LNCaP clone FGC (cell line): ENCODE measurements around the gene ATP2B1.

ENCODE experiments used
- DNase-seq: peaks from one replicate; pipeline ENCODE4 v3.0.0-alpha.2; 2011; ENCODE audit warnings: low read depth
- H3K4me3 ChIP-seq: 2 replicates; pipeline ENCODE4 v1.5.1; 2011; ENCODE audit warnings: mild to moderate bottlenecking, low read depth, low read length, control low read depth
- TF ChIP-seq, protein P1 (sequence below): IDR thresholded peaks from 2 replicates; pipeline ENCODE4 v1.5.1; 2012; ENCODE audit warnings: mild to moderate bottlenecking; ENCODE audit not compliant: control insufficient read depth, insufficient read depth; ENCODE audit errors: extremely low read depth

Gene ATP2B1

DNA sequence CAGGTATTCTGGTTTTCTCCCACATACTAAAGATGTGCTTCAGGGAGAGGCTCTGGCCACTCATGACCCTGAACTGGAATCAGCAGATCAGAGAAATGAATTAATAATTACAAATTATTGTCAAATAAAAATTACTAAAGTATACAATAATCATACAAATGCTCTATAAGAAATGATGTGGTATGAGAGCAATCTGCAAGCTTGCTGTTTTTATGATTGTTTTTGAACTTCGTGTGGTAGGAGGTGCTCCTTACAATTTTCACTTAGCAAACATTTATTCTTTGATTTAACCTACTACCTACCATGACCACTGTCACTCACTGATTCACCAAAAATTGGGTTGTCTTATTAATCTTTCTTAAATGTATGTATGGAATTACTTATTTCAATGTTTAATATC is 16.2 kb downstream of the ATP2B1 start:
- no peak for DNase-seq
- TF ChIP-seq, protein P1, sequence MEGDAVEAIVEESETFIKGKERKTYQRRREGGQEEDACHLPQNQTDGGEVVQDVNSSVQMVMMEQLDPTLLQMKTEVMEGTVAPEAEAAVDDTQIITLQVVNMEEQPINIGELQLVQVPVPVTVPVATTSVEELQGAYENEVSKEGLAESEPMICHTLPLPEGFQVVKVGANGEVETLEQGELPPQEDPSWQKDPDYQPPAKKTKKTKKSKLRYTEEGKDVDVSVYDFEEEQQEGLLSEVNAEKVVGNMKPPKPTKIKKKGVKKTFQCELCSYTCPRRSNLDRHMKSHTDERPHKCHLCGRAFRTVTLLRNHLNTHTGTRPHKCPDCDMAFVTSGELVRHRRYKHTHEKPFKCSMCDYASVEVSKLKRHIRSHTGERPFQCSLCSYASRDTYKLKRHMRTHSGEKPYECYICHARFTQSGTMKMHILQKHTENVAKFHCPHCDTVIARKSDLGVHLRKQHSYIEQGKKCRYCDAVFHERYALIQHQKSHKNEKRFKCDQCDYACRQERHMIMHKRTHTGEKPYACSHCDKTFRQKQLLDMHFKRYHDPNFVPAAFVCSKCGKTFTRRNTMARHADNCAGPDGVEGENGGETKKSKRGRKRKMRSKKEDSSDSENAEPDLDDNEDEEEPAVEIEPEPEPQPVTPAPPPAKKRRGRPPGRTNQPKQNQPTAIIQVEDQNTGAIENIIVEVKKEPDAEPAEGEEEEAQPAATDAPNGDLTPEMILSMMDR, result no peak
- no peak overlapping the region for H3K4me3 ChIP-seq

DNA sequence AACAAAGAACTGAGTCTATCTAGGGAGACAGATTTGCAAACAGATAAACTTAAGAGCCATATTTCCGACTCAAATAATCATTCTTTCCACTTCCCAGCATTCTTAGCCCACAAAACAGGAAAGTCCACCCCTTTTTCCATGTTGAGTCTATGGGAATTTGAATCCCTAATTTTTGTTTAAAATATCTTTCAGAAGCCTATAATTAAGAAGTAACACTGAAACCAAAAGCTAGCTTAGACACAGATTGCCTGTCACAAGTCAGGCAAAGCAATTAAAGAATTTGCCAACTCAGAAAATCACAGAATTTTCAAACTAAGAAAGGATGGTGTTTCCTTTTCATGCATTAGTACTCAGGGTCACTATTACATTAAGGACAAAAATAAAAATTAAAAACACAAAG is 17.0 kb downstream of the ATP2B1 start:
- TF ChIP-seq, protein P1, result no peak
- DNase-seq, result no peak
- H3K4me3 ChIP-seq, result no peak overlapping the region

DNA sequence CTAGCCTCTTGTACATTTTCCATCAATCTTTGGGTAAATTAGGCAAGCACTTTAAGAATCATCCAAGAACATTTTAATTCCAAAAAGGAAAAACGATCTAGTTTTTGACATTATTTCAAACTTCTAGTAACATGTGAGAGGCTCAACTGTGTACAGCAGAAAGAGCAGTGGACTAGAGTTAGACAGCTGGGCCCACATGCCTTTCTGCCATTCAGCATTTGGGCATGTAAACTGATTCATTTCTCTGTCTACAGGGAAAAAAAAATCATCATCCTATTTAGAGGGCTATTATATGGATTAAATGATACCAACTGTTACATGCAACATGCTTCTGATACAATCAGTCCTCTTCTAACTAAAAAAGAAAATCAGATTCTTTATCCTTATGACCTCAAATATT is 17.7 kb downstream of the ATP2B1 start:
- TF ChIP-seq, protein P1, result no peak
- DNase-seq, result no peak
- no peak overlapping the region for H3K4me3 ChIP-seq

DNA sequence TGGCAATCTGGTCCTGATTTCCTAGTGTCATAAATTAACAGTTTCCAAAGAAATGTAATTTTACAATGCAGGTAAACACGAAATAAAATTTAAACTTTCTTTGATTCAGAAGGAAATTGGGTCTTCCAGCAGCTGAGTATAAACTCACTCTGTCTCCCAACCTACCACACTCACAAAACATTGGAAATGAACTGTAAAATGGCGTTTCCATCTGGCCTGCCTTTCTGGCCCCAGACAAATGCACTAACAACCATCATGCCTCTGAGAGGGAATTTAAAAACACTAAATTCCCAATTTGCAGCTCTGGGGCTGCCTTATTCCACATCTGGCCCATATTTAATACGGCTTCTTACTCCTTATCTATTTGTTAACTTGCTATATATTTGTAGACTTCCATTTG is 19.3 kb downstream of the ATP2B1 start:
- TF ChIP-seq, protein P1, result no peak
- no peak overlapping the region for H3K4me3 ChIP-seq
- DNase-seq, result no peak

DNA sequence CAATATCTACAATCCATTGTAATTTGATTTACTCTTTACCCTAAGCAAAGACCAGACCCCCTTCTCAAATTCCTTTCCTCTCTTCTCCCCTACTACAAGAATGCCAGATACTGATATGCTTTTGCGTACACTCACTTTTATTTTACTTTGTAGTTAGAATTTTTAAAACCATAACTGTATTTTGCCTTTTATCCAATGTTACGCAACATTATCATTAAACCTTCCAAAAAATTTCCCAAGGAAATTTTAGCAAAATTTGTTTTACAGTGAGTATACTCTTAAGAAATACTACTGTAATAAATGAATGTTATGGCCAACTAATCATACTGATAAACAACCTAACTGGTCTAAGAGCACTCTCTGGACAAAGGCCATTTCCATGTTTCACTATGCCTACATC is 22.3 kb downstream of the ATP2B1 start:
- no peak for DNase-seq
- TF ChIP-seq, protein P1, result no peak
- H3K4me3 ChIP-seq, result no peak overlapping the region

DNA sequence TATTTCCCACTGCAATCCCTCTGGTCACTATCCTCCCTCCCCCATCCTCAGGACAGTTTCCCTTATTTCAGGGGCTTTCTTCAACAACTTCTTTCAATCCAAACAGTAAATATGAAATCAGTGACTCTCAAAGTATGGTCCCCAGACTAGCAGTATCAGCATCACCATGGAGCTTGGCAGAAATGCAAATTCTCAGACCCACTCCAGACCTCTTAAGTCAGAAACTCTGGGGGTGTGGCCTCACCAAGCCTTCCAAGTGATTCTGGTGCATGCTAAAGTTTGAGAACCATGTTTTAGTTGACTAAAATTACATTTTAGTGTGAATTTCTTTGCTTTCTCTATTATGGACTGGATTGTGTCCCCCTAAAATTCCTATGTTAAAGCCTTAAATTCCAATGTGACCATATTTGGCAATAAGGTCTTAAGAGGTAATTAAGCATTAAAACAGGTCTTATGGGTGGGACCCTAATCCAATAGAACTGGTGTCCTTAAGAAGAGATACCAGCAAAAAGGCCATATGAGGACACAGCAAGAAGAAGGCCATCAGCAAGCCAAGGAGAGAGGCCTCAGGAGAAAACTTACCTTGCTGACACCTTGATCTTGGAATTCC is 23.2 kb downstream of the ATP2B1 start:
- DNase-seq, result no peak
- TF ChIP-seq, protein P1, result no peak
- no peak overlapping the region for H3K4me3 ChIP-seq

DNA sequence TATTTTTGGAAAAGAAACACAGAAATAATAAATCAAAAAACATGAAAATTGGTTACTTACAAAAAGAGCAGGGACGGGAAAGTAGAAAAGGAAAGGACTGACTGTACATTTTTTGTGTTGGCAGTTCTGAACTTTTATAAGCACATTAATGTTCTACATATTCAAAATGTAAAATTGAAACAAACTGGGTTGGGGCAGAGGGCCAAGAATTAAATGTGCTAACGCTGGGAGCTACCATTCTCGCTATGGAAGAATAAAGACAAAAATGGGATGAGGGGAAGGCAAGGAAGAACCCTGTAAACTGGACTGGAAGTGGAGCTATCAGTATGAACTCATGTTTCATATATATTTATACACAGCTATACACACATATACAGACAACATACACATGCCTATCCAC is 24.5 kb downstream of the ATP2B1 start:
- H3K4me3 ChIP-seq, result no peak overlapping the region
- no peak for DNase-seq
- TF ChIP-seq, protein P1, result no peak
